NCI-H69 (cell line): Measurements from ENCODE around the gene PAPSS2.

Source experiments
- DNase-seq: peaks from one replicate; lab custom pipeline; 2025; lab: John Stamatoyannopoulos, UW

Gene PAPSS2

DNA sequence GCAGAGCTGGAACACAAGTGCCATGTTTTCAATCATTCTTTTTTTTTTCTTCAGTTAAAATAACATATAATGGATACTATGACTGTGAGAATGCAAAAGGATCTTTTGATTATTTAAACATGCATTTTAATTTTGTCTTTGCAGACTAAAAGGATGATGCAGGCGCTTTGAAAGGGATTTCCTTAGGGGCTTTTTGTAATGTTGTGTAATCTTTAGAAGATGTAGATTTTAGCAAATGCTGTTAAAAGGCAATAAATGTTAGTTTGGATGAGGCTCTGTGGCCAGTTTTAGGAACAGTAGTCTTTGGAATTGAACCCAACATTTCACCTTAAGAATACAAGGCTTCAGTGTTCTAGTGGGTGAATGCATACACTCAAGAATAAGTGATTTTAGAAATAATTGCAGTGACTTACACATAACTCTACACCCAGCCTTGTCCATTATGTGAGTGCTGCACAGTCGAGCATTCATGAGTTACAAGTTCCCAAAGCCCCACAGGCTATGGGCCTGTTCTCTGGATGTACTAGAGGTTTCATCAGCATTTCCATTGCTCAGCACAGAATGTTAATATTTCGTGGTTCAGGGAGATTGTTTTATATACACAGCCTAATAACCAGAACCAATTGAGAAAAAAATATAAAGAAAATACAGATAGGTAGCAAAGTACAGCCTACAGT is 11.6 kb downstream of the PAPSS2 start:
- DNase-seq, result no peak

DNA sequence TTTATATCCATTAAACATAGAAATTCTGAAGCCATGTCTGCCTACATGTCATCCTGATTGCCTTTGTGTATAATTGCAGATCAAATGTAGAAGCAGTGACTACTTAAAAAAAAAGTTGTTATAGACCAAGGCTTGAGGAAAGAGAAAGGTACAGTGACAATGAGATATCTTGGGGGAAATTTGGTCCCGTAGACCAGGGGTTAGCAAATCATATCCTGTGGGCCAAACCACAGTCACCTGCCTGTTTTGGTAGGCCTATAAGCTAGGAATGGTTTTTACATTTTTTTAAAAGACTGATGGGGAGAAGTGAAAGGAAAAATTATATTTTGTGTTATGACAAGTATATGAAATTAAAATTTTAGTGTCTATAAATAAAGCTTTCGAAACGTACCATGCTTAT is 12.9 kb downstream of the PAPSS2 start:
- no peak for DNase-seq

DNA sequence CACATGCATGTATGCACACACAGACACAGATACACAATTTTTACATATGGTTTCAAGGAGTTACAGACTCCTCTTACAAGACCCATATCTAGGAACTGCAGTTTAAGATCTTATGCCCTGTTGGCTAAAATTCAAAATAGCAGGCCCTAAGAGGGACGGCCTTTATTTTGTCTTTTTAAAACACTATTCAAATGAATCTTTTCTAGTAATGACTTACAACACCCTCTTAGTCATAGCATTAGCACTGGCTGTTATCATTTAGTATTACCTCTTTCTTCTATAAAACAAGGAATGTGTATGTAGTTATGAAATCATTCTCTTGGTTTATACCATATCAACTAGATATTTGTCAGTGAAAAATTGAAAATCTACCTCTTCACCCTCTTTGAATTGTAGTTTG is 15.3 kb downstream of the PAPSS2 start:
- no peak for DNase-seq

DNA sequence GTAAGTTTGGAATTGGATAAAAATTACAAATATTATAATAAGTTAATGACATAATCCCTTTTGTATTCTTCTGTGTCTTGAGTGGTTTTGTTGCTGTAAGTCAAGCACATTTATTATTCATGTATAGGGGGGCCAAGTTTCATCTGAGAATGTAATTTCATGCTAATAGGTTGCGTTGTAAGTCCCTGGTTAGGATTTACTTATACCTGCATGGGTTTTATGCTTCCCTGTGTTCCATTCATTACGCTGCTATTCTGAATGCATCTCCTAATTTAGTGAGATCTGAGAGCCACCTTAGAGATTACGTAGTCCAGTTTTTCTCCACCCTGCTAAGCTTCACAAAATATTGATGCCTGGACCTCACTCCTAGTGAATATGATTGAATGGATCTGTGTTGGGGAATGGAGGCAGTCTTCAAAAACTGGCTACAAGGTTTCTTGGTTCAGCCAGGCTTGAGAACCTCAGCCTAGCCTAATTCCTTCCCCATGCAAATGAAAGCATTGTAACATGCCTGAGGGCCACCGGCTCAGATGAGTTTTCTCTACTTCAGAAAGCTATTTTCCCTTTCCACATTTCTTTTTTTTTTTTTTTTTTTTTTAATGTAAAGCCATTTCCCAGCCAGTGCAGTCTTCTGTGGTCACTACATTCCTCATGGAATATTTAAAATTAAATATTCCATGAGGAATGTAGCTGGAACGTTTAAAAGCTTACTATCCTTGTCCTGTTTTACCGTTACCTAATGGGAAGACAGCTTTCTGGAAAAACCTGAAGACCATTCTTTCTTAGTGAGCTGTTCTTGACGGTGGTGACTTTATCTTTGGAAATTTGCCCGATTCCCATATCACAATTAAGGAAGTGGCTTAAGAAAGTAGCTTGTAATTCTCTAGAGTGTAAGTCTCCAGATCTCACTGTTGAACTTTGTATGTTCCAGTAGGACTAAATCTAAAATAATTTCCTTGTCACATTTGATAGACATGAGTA is 16.0 kb downstream of the PAPSS2 start:
- DNase-seq, result no peak

- no peak for DNase-seq
Measured at GRCh38 chr10:87677595-87677994, 17.9 kb downstream of the PAPSS2 start.

DNA sequence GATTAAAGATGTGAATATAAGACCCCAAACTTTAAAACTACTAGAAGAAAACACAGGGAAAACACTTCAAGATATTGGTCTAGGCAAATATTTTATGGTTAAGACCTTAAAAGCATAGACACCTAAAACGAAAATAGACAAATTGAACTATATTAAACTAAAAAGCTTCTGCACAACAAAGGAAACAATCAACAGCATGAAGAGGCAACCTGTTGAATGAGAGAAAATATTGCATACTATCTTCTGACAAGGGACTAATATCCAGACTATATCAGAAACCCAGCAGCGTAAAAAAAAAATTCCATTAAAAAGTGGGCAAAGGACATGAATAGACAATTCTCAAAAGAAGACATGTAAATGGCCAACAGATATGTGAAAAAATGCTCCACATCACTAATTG is 18.6 kb downstream of the PAPSS2 start:
- DNase-seq, result no peak

GRCh38 chr10:87683356-87683755 is 23.7 kb downstream of the PAPSS2 start:
- no peak for DNase-seq

GRCh38 chr10:87684001-87684638 is 24.4 kb downstream of the PAPSS2 start:
- peak; percentile 44 for DNase-seq

DNA sequence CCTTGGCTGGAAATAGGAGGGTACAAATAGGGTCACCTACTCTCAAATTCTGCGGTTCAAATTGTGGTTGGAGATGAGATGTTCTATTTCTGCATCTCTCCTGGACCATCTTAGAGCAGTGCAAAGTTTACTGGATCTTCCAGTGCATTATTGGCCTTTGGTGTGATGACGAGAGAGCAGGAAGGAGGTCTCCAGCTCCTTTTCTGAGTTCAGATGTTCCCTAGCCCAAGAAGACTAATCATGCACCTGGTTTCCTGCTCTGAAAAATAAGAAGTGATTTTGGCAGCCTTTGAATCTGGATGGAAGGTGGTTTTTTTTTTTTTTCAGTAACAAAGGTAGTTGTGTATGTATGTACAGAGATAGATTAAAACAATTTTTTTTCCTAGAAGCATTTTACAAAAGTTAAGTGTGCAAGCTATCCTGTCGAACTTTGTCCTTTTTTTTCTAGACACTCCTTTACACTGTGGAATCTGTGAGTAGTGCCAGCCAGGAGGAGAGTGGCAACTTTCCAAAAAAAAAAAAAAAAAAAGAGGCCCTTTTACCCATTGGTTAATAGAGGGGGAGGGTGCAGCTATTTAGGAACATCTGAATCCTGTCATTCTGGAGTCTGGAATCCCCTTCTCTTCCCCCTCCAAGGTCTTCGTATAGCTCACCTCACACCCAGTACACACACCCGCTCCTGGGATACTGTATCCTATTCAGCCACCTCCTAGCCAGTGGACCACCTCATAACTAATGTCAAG is 26.3 kb downstream of the PAPSS2 start:
- no peak for DNase-seq

- DNase-seq, result no peak
Measured at GRCh38 chr10:87691506-87692070, 31.9 kb downstream of the PAPSS2 start.

DNA sequence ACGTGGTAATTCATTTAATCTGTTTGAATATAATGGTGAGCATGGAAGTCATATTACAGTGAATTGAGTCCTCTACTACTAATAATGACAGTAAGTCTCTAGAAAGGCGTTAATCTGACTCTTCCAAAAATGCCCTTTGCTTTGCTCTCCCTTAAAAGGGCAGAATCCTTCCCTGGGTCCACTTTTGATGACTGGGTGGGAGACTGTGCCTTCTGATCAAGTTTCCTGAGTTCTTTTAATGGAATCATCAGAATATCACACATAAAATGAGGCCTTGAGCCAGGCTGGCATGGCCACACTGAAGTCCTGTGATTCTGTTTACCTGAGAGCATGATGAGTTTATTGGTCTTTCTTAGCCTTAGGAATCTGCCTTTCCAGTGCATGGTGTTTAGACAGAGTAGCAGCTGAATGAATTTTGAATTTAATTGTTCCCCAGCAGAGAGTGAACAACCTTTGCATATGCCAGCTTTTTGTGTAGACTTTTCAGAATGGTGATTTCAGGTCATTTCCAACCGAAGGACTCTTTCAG is 33.3 kb downstream of the PAPSS2 start:
- no peak for DNase-seq

DNA sequence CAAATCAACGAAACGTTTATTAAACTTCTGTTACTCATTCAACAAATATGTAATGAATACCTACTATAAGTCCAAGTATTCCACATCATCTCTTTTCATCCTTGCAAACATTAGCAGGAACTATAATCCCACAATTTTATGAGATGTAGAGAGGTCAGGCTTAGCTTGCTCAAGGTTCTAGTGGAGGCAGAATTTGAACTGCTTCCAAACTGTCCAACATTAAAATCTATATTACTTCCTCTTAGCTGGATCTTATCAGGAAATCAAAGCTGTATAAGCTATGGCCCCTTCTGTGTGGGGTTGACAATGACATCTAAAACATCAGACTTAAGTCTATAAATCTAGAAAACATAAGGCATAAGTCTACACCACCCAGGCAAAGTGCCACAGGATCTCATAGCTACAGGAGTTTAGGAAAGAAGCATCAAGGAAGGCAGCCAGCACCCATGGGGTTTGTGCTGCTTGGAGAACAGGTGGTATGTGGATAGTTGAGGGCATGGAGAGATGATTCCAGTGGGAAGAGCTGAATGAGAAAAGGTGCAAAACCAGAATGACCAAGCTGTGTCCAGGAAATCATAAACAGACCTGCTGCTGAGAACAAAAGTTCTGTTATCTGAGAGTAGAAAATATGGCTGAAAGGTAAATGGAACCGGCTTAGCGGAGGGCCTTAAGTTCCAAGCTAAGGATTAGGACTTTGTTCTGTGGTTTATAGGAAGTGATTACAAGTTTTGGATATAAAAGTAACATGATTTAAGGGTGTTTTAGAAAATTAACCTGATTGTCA is 34.5 kb downstream of the PAPSS2 start:
- peak; percentile 4 for DNase-seq

DNA sequence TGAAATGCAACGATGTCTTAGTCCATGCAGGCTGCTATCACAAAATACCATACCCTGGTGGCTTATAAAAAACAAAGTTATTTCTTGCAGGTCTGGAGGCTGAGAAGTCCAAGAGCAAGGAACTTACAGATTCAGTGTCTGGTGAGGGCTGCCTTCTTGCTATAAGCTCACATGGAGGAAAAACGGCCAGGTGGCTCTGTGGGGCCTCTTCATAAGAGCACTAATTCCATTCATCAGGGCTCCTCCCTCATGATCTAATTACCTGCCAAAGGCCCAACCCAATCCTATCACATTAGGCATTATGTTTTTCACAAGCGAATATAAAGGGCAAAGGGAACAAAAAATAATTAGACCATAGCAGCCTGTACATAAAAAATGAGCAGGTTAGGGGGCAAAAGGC is 35.4 kb downstream of the PAPSS2 start:
- DNase-seq, result peak; percentile 46

GRCh38 chr10:87696922-87697745 is 37.5 kb downstream of the PAPSS2 start:
- no peak for DNase-seq

DNA sequence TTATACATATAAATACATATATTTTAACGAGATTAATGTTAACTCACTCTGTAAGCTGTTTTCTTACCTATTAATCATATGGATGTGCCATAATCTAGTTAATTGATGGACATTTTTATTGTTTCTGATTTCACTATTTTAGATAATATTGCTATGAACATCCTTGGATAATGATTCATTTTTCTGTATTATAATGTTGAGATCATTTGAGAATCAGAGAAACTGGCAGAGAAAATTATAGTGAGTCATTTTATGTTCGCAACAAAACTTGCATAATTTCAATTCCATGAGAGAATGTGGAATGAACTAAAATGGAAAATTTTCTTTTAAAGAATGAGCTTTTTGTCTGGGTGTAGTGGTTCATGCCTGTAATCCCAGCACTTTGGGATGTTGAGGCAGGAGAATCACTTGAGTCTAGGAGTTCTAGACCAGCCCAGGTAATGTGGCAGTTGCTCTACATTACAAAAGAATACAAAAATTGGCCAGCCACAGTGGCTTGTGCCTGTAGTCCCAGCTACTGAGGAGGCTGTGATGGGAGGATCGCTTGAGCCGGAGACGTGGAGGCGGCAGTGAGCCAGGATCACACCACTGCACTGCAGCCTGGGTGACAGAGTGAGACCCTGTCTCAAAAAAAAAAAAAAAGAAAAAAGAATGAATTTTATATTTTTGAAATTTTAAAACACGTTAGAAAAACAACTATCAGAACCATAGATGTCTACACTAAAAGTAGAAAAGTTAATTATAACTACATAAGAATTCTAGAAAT is 40.5 kb downstream of the PAPSS2 start:
- no peak for DNase-seq

- peak; percentile 30 for DNase-seq
Measured at GRCh38 chr10:87702260-87702972, 42.7 kb downstream of the PAPSS2 start.

GRCh38 chr10:87702973-87703294 is 43.3 kb downstream of the PAPSS2 start:
- DNase-seq, result no peak

GRCh38 chr10:87703771-87704170 is 44.1 kb downstream of the PAPSS2 start:
- no peak for DNase-seq
